D341Med (cell line): ENCODE data around the gene NFKBIB.
A peak's percentile ranks its signal among the peaks of the same experiment; 100 is the strongest.
"Not testable (repeated sequence)": the region's sequence is repeated elsewhere in the genome, so short reads cannot be mapped to it uniquely, and the experiment has no call there.

Source experiments
- DNase-seq: peaks from one replicate; pipeline ENCODE4 v3.0.0; 2012; ENCODE audit warnings: low spot score

NFKBIB gene

DNA sequence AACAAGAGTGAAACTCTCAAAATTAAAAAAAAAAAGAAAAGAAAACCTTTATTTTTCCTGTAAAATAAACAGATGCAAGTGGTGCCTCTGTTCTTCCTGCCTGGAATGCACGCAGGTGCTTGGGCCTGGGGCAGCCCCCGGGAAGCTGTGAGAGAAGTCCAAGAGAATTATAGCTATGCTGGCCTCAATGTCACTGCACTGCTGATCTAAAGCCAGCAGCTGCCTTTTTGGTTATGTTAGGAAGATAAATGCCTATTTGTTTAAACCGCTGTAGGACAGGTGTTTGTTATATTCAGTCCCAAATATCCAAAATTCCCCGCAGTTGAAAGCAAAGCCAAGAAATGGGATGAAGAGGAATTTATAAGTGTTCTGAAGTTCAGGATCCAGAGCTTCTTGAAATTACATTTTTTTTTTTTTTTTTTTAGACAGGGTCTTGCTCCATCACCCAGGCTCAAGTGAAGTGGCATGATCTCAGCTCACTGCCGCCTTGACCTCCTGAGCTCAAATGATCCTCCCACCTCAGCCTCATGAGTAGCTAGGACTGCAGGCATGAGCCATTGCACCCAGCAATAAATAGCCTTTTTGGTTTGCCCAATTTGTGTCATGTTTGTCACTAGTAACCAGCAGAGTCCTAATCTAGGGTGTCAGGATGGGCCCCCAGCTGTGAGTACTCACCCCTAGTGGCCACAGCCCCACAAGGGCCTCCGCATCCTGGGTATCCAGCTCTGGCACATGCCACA lies 23.9 kb upstream of the NFKBIB start:
- no peak for DNase-seq

- DNase-seq: peak; percentile 29
Measured at GRCh38 chr19:38877781-38878574, 21.8 kb upstream of the NFKBIB start, which contains the start of gene RINL. TSS of gene RINL (minus strand) at chr19:38878275. CDS start at chr19:38876742, 1,533 bp downstream.

- DNase-seq: peak; percentile 24
Measured at GRCh38 chr19:38878575-38879399, 21.0 kb upstream of the NFKBIB start.

GRCh38 chr19:38879400-38879751 lies 20.4 kb upstream of the NFKBIB start:
- DNase-seq: peak; percentile 31

DNA sequence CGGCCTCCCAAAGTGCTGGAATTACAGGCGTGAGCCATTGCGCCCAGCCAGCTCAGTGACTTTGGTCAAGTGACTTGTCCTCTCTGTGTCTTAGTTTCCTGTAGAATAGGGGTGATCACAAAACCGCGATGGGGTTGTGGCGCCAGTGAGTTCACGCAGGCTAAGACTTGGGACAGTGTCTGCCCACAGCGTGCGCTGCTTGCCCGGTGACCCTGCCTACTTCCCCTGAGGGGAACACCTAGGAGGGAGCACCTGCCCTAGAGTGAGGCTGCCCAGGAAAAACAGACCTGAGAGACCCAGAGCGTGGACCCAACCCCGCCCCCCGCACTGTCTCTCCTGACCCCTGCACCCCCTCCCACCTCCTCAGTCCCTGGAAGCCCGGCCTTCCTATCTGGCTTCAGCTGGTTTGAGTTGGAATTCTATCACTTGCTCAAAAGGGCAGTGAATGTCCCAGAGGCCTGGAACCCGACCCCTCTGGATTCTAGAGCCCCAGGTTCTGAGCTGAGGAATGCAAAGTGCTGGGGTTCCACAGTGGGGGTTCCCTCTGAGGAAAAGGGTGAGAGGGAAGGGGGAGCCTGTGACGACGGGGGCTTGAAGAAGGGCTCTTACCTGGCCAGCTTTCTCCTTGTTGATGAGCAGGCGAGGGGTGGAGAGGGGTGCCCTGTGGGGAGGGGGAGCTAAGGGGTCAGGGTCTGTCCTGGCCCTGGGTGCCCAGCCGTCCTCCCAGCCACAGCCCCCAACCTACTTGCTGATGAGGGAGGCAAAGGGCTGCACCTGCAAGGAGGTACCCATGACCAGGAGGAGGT lies 19.5 kb upstream of the NFKBIB start:
- DNase-seq: no peak

DNA sequence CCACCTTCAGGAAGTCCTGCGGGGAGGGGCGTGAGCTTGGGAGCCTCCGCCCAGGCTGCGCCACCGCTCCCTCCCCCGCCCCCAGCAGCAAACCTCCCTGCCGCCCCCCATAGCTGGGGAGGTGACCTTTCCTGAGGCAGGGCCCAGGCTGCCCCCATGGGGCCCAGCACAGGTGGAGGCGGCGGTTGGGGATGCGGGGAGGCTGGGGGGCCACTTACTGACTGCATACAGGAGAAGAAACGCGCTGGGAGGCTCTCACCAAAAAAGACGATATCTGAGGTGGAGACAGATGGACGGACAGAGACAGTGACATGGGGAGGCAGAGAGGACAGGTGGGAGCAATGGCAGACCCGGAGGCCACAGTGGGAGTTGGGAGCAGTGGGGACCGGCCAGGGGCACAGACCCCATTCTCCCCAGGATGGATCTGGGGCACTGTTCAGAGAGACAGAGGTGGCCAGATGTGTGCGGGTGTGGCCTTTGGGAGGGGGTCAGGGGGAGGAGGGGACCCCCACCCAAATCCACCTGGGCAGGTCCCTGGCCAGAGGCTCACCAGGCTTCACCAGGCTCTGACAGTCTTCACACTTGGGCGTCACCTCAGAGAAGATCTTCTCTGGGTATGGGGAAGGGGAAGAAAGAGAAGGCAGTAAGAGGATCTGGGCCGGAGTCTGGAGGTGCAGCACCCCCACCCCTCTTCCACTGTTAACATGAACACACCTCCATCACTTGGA lies 18.7 kb upstream of the NFKBIB start:
- no peak for DNase-seq

- no peak for DNase-seq
Measured at GRCh38 chr19:38883286-38883685, 16.5 kb upstream of the NFKBIB start.

GRCh38 chr19:38884691-38885090 lies 15.1 kb upstream of the NFKBIB start:
- not testable (repeated sequence) for DNase-seq

DNA sequence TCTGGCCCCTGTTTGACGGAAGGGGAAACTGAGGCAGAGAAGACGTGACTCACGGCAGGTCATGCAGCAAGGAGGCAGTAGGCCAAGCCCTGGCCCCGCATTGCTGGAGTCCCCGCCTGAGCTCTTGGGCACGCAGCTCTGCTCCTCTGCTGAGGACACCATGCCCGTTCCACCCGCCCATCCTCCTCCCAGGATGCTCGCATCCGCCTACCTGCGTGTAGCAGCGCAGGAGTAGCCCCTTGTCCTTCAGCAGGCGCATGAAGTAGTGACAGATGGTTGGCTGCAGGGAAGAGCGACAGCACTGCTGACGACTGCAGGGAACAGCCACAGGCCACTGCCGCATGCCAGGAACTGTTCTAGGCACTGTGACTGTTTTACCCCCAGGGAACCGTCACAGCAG lies 10.9 kb upstream of the NFKBIB start:
- no peak for DNase-seq

GRCh38 chr19:38889803-38890202 lies 10.0 kb upstream of the NFKBIB start:
- no peak for DNase-seq

GRCh38 chr19:38890686-38891085 lies 9.1 kb upstream of the NFKBIB start:
- DNase-seq: no peak

DNA sequence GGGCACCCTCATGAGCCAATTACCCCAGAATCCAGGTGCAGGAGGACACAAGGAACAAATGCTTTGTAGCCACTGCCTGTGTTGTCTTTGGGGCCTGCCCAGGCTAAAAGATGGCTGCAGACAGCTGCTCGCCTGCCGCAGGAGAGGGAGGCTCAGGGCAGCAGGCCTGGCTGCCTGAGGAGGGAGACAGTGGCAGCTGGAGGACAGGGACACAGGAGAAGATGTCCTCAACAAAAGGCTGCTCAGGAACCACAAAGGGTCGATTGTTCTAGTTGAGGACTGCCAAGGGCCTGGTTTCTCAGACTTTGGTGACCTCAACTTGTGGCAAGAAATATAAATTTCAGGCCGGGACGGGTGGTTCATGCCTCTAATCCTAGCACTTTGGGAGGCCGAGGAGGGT lies 8.0 kb upstream of the NFKBIB start:
- DNase-seq: no peak

GRCh38 chr19:38892841-38893240 lies 6.9 kb upstream of the NFKBIB start:
- DNase-seq: no peak

DNA sequence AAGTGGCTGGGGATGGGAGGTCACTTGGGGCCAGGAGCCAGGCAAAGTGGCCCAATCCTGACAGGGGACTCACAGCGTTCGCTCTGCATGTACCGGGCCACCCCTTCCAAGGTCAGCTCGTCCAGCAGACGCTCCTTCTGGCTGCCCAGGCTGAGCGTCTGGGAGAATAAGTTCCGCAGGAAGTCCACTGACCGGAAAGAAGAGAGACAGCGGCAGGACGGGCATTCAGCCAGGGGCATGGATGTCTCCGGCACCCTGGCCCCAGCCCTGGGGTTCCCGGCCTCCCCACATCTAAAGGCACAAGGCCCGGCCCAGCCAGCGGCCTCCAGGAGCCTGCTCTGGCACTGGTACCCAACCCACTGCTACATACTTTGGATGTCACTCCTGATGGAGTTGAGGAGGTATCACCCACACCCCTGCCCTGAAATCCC lies 6.4 kb upstream of the NFKBIB start:
- DNase-seq: no peak

DNA sequence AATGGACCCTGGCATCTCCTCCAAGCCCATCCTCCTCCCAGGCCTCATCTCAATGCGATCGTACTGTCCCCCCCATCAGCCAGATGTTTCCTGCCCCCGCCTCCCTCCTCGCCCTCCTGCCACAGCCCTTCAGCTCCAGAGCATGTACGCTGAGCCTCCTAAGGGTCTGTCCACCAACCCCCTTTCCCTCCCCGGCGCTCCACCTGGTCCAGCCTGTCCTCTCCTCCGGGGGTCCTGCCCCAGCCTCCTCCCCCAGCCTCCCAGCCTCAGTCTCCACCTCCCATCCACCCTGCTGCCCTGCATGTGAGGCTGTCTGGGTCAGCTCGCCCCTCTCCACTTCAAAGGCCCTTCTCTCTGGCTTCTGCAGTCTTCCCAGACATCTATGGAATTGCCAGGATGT lies 4.8 kb upstream of the NFKBIB start:
- no peak for DNase-seq

GRCh38 chr19:38898788-38899446 lies 852 bp upstream of the NFKBIB start:
- DNase-seq: peak; percentile 38

DNA sequence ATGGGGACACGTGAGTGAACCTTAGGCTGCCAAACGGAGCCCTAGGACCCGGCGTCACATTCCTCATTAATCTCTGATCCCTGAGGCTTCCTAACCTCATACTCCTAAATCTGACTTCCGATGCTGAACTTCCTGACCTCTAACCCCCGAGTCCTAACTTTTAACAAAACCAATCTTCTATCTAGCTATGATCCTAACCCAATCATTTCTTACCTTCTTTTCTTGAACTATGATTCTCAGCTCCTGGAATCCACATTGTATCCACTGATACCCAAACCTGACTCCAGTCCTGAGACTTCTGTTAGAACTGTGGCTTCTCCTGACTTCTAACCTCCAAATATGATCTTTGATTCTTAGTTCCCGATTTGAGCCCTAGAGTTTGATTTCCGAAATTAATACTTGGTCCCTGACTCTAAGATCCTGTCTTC lies 447 bp downstream of the NFKBIB start:
- no peak for DNase-seq

DNA sequence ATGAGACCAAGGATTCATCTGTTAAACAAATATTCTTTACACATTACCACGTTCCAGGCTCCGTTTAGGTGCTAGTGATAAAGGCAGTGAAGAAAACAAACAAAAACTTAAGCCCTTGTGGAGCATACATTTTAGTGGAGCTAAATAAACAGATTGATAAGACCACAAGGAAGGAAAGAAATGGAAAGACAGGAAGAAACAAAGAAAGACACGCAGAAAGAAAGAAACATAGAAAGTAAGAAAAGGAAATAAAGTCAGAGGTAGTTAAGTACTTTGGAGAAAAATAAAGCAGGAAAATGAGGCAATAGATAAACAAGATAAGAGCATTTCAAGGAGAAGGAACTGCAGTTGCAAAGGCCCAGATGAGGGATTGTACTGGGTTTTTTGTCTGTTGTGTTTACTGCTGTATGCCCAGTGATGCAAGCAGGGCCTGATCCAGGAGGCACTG lies 998 bp downstream of the NFKBIB start:
- DNase-seq: no peak

DNA sequence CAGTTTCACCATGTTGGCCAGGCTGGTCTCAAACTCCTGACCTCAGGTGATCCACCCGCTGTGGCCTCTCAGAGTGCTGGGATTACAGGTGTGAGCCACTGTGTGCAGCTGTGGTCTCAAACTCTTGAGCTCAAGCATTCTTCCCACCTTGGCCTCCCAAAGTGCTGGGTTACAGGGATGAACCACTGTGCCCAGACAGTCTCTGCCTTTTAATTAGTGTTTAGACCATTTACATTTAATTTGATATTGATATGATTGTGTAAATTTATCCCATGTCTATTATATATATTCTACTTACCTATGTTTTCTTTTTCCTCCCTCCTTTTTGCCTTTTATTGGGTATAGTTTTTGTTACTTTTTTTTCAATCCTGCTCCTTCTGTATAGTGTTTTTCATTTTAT lies 1.9 kb downstream of the NFKBIB start:
- no peak for DNase-seq
